SK-N-DZ (cell line): ENCODE measurements around the gene SMIM10L1. TPM values are rescaled to one million over a fixed set of nuclear protein-coding genes. Genes with fewer than 3 reads are reported as not detected.

Experiments used
- DNase-seq: peaks from one replicate; pipeline ENCODE4 v3.0.0-alpha.2; 2015; ENCODE audit warnings: low spot score
- polyA plus RNA-seq, 2 experiments: library from polyadenylated mRNA; depleted of rRNA; stranded (reverse); fragments of >200 nt; gene quantifications; 2 replicates each; pipeline ENCODE4 v1.2.3, GENCODE V29; 2014

SMIM10L1 gene
- polyA plus RNA-seq (2014; cell fraction: cytosol; rRNA removed): 11.0 and 13.0 TPM in 2 replicates
- 8.9 and 9.5 TPM in 2 replicates for polyA plus RNA-seq (2014; cell fraction: nucleus; rRNA removed)

DNA sequence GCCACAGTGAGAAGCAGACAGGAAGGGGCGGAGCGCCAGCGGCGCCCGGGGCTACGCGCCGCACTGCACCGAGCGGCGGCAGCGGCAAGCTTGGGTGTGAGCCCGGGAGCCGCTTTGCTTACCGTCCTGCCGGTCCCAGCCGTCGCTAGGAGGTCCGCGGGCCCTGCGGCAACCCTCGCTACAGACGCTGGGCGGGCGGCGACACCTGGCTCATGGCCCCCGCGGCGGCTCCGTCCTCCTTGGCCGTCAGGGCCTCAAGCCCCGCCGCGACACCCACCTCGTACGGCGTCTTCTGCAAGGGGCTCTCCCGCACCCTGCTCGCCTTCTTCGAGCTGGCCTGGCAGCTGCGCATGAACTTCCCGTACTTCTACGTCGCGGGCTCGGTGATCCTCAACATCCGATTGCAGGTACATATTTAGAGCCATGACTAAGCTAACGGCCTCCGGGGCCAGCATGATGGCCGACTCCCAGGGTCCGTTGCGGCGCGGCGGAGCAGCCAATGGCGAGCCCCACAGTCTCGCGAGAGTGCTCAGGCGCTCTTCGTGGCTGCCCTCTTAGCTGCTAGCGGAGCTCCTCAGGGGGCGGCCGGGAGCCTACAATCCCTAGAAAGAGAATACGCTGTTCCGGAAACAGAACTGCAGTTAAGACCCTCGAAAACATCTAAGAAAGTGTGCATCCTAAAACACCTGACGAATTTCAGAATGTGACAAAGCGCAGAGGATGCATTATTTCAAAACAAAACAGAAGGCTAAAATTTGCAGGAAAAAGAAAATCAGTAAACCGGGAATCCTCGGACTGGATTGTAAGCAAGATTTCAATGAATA is at the start of gene SMIM10L1:
Gene SMIM10L1, plus strand, starts transcription at position 50 of the 824 bp plus-strand sequence. Its CDS starts 163 bp downstream, at position 213.
- DNase-seq: peak; percentile 95

DNA sequence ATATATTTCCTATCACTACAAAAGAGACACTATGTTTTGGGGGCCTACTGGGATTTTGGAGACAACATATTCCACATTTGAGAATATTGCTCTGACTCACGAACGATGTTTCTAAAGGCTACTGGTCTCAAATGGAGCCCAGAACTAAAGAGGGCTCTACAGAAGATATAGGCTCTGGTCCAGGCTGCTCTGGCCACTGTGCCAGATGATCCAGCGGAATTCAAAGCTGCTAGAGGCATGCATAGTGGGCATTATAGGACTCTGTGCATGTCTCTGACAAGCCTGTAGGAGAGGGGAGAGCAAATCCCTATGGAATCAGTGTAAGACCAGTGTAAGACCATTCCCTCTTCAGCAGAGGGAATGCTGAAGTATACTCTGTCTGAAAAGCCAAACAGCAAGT is 40.6 kb upstream of the SMIM10L1 start:
- DNase-seq: no peak

DNA sequence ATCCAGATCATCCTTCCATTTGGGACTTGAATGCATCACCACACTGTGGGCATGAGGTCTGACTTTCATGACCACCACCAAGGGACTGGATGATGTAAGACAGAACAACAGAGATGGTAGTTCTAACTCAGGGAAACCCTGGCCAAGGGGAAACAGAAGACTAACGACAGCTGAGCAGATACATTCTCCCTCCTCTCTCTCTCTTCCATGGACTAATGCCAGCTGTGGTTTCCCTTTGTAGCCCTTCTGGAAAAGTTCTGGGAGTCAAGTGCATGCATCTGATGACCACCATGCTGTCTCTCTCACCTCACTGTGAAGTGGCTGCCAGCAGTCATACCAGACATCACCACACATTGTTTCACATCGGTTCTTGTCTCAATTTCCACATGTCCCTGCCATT is 40.0 kb upstream of the SMIM10L1 start:
- DNase-seq: no peak

DNA sequence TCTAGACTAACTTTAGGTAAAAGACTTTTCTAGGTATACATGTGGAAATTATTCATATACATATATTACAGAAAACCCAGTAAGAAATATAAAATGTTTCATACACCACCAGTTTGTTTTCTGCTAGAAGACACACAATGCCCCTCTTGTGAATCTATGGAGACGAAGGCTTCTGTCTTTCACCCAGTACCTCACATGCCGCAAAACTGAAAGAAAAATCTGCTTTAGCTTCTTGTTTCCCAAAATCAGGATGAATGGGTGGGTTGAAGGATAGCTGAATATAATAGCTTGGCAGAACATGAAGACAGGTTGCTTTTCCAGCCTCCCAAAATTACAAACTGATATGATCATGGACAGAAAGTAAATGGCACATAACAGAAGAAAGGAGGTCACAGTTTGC is 37.8 kb upstream of the SMIM10L1 start:
- DNase-seq: no peak

DNA sequence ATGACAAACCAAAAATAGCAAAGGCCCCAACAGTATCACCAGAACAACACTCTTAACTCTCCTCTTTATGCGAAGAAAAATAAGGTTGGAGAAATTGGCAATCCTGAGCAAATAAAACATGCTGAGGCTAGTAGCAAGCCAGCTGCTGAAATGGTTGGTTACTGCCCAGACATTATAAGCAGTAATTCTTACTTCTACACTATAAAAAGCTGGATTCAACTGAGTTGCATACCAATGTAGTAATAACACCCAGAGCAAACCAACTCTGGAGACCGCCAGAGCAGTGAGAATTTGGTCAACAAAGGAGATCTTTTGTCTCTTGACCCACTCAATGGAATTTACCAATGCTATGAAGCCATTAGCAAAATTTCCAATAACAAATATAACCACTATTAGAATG is 37.2 kb upstream of the SMIM10L1 start:
- DNase-seq: no peak

DNA sequence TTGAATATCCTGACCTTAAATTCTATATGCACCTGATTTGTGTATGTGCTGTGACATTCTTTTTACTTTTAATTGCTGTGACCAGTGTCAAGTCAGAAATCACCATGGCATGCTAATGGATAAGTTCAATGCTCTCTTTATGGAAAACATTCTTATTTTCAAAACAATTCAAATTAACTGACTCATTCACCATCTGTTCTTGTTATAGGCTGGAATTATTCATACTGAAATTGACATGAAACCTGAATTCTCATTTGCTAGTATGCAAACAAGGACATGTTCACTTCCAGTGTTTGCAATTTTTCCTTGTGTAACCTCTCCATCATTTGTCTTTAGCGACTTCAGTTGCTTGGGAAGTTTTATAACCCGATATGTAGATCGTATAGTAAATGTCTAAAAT is 36.7 kb upstream of the SMIM10L1 start, which contains the start of gene TAS2R30:
Gene TAS2R30, minus strand, starts transcription at position 340 of the 400 bp plus-strand sequence. CDS start 400 bp downstream, outside the sequence.
- no peak for DNase-seq

DNA sequence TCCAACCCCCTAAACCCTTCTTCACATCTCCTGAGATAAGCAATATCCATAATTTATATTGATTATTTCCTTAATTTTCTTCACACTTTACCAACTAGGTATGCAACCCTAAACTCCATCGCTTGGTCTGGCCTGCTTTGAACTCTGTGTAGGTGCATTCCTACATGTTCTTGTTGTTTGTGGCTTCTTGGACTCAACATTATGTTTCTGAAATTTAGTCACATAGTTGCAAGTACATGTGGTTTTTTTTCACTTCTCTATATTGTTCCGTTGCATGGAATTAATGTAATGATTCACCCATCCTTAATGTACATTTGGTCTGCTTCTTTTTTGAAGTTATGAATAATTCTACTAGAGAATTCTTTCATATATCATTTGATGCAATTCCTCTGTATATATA is 34.9 kb upstream of the SMIM10L1 start:
- no peak for DNase-seq

DNA sequence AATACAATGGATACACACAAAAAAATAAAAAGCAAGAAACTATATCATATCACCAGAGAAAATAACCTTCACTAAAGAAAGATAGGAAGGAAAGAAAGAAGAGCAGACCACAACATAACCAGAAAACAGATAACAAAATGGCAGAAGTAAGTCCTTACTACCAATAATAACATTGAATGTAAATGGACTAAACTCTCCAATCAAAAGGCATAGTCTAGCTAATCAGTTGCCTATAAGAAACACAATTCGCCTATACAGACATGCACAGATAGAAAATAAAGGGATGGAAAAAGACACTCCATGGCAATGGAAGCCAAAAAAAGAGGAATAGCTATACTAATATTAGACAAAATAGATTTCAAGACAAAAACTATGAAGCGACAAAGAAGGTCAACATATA is 27.6 kb upstream of the SMIM10L1 start:
- no peak for DNase-seq

DNA sequence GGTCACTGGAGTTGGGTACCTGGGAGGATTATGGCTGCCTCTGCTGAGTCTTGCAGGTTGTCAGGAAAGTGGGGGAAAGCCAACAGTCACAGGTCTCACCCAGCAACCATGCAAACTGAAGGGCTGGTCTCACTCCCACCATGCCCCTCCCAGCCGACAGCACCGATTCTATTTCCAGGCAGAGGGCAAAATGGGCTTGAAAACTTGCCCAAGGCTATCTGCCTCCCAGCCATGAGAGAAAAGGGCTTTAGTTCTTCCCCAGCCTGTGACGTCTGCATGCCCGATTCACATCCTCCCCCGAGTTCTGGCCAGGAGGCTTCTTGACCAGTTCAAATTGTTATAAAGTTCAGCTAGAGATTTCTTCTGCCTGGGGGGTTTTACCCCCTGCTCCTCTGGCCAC is 26.7 kb upstream of the SMIM10L1 start:
- DNase-seq: no peak

DNA sequence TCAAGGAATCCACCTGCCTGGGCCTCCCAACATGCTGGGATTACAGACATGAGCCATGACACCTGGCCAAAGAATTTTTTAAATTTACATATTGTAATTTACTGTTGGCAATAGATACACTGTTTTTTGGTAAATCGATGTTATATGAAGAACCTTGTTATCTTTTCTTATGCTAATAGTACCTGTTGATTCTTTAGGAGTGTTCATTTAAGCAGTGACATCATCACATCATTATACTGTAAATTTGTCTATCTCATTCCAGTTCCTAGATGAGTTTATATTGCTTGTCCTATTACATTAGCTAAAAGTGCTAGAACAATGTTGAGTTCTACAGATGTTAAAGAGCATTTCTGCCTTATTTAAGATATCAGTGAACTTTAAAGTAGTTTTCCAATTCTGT is 23.6 kb upstream of the SMIM10L1 start:
- no peak for DNase-seq

DNA sequence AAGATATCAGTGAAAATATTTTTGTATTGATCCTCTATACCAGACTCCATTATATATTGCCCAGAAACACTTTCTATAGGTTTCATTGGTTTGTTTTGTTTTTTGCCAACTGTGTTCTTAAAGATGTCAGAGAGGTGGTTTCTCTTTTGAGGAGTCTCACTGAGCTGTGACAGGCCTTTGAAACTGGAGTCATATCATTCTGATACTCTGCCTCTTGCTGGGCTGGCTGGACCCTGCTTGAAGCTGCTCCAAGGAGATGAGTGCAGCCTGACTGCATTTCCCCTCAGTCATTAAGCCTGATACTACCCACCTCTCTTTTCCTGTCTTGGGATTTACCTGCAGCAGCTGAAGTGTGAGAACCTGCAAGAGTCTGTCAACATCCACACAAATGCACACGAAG is 20.2 kb upstream of the SMIM10L1 start:
- DNase-seq: no peak

DNA sequence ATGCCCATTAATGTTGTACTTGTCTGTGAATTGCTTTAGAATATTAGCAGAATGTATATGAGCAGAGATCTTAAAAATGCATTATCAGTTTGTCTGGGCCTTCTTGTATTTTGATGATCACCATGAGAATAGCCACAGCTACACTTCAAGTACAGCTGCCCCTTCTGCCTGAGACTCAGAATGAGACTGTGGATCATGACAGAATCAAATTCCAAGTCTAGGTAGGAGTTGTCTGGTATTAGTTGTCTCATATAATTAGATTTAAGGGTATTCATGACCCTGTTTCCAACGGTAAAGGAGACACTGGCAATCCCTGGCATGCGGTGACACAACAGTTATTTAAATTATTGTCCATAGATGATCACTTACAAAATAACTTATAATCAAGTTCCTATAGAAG is 18.3 kb upstream of the SMIM10L1 start:
- no peak for DNase-seq

DNA sequence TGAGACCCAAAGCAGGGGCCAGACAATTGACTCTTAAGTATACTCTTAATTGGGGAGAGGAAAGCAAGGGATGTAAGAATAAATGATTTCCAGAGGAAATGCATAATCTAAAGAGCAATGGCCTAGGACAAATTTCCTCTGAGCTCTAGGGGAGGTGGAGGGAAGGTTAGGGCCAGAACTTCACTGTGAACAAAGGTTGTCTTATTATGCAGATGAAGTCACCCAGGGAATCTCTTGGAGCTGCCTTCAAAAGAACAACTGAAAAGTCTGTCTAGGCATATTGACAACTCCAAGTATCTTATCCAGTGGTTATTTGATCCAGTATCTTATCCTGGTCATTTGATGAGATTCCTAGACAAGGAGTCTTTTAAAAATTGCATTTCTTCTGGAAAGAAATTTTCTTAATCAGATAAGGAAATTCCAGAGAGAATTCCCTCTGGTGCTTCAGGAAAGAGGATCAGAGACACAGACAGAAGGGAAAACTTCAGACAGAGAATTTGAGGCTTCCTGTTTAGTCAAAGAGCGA is 16.5 kb upstream of the SMIM10L1 start:
- no peak for DNase-seq

DNA sequence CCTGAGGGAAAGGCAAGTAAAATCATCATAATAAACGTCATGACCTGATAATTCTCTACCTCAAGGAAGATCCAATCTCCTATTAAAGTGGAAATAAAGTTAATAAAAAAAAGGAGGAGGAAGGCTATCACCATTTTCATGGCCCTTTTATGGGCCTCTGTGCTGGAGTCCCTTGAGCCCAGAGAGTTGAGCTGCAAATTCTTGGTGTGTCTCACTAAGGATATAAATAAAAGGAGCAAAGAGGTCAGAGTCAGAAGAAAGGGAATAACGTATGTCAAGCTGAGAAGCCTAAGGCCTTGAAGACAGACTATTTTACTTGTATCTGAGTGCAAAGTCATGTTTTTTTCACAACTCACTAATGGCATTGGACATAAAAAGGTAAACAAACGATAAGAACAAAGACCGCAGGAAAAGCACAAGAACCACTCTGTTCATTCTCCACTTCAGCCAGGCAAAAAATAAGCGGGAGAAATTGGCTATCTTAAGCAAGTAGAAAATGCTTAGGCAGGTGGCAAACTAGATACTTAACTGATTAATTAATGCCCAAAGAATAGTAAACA is 12.0 kb upstream of the SMIM10L1 start:
- no peak for DNase-seq

DNA sequence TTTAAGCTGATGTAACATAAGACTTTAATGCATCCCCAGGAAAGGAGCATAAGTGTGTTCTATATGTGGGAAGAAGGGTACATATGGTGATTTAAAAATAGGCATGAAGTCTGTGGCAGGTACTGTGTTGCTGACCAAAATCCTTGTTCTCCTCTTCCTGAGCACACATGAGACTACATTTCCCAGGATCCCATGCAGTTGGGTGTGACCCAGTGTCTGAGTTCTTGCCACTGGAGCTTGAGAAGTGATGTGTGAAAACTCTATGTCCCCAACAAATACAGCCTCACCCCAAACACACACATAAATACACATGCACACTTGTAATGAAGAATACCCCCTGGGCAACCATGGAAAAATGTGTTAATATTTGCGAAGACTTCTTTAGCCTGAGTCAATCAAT is 8.5 kb upstream of the SMIM10L1 start:
- no peak for DNase-seq

DNA sequence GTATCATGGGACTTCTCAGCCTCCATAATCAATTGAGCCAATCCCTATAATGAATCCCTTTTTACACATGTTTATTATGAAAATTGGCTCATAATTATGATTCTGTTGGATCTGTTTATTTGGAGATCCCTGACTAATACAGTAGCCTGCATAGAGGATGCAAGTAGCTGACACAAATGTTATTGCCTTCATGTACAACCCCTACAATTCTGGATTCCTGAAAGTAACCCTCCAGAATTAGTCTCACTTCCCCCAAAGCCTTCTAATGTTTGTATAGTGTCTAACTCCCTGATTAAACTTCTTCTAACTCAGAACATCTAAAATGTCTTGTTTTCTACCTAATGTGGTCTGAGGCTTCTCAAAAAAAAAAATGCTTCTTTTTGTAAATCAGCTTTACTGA is 6.6 kb upstream of the SMIM10L1 start:
- no peak for DNase-seq

DNA sequence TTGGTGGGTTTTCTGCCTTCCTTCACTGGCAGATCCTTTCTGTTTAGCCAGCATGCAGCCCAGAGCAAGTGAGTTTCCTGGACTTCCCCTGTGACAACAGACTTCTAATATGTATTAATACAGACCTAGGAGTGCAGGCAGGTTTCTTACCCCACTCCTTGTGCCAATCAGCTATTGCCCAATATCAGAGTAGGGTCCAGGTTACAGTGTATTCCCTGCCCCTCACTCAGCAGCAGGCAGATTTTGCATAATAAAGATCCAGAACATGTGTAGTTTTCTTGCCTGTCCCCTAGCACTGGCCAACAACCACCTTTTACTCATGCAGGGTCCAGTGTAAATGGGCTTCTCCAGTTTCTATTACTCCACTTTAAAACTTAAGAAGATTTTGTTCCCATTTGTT is 4.7 kb upstream of the SMIM10L1 start:
- no peak for DNase-seq

DNA sequence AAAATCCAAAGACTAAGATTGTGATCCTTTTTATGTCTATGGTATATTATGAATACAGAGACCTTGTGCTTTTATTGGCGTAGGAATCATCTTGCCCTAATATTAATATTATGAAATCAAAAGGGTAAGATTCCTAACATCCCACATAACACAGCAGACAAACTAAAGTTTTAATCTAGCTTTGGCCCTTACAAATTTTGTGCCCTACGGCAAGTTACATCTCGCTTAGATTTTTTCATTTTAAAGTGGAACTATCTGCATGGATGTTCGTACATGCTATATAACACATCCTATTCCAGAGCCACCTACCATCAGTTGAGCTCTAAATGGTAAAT is 217 bp upstream of the SMIM10L1 start:
- DNase-seq: no peak

DNA sequence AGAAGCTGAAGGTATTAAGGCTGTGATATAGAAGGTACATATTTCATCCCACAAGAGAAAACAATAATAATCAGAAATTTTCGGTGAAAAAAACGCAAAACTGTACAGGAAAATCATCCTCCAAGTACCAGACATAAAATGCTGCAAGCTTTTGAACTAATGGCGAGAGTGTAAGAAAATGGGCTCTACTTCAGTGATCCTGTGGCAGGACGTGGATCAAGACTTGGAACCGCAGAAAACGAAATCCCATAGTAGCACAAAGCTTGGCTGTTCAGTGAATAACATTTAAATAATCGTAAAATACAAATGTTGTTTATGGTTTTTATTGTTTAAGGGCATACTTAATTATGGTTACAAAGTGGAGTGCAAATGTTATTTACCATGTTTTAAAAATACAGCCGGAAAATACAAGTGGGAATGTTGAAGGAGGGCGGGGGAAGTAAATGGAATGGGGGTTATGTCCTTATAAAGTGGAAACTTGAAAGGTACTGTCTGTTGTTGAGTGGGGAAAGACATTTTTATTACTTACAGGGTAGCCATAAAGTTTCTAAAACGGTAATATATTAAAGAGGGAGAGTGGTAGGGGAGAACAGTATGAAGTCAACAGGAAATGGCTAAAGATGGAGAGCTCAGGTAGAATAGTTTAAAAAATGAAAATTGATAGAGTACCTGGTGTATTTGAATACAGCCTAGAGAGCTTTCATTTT is 1.1 kb downstream of the SMIM10L1 start:
- no peak for DNase-seq

DNA sequence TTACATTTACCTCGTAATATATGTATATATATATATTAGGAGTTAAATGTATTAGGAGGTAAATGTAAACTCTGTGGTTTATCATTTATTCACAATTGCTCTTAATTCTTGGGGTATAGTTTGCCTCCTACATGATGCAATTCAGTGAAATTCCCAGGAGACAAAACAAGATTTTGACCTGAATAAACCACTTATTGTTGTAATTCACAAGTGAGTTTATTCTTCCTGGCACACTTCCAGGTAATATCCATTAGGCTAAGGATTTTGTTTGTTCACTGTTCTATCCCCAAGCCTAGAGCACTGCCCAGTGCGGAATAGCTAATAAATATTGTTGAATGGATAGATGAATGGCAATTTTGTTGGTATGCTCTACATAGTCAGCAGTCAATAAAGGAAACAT is 3.0 kb downstream of the SMIM10L1 start:
- no peak for DNase-seq

DNA sequence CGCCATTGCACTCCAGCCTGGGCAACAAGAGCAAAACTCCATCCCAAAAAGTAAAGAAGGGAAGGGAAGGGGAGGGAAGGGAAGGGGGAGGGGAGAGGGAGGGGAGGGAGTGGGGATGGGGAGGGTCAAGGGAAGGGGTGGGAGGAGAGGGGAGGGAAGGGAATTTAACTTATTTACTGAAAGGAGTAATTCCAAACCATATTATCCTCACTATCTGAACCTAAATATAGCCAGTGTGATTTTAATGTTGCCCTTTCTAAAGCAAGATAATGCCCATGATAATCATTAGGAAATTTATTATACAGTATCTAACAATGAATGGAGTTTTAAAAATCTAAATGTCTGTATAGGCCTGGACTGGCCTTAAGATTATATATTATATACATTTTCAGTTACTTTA is 7.3 kb downstream of the SMIM10L1 start:
- no peak for DNase-seq

DNA sequence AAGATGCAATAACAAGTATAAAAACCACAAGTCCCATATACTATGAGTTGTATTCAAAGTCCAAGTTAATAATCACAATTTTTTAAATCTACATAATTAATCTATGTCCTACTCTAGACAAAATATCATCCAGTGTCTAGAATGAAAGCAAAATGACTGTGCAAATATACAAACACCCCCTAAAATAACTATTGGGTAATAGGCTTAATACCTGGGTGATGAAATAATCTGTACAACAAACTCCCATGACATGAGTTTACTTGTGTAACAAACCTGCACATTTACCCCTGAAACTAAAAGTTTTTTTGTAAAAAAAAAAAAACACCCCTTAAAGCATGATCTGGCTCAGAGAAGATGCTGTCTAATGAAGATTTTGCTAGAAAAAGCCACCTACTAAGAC is 11.5 kb downstream of the SMIM10L1 start:
- DNase-seq: no peak
